Esophagus (tissue), 2 donors: ENCODE measurements around the gene ZFX. TPM values are rescaled to one million over a fixed set of nuclear protein-coding genes. Genes with fewer than 3 reads are reported as not detected.

Experiments
- H3K27ac ChIP-seq, 2 donors: one replicate each; pipeline ENCODE4 v1.5.1; 2013; ENCODE audit warnings: low read depth in 2 of 2, mild to moderate bottlenecking in 2 of 2, inconsistent platforms in 1 of 2, low read length in 1 of 2, moderate library complexity in 1 of 2
- H3K27me3 ChIP-seq, 2 donors: one replicate each; pipeline ENCODE4 v1.6.1; 2013; ENCODE audit warnings: low read length in 2 of 2, control low read depth in 1 of 2, mild to moderate bottlenecking in 1 of 2; ENCODE audit not compliant: insufficient read depth in 2 of 2, control insufficient read depth in 1 of 2
- H3K36me3 ChIP-seq, 2 donors: one replicate each; pipeline ENCODE4 v1.6.1; 2013; ENCODE audit warnings: low read length in 1 of 2; ENCODE audit not compliant: control insufficient read depth in 2 of 2, insufficient read depth in 2 of 2
- H3K4me1 ChIP-seq, 2 donors: one replicate each; pipeline ENCODE4 v1.6.1; 2013; ENCODE audit warnings: low read length in 1 of 2; ENCODE audit not compliant: control insufficient read depth in 2 of 2, insufficient read depth in 2 of 2
- H3K4me3 ChIP-seq, 2 donors: one replicate each; pipeline ENCODE4 v1.5.1; 2013; ENCODE audit warnings: low read length in 2 of 2, mild to moderate bottlenecking in 2 of 2, low read depth in 1 of 2, moderate library complexity in 1 of 2
- H3K9me3 ChIP-seq, 2 donors: one replicate each; pipeline ENCODE4 v1.6.1; 2013; ENCODE audit warnings: mild to moderate bottlenecking in 2 of 2, low read depth in 1 of 2, low read length in 1 of 2, moderate library complexity in 1 of 2; ENCODE audit not compliant: control insufficient read depth in 2 of 2, insufficient read depth in 1 of 2
- WGBS, 2 donors: extraction: QIAGEN DNeasy Blood & Tissue Kit; methylation state at CpG; one replicate each; pipeline ENCODE4 v1.1.7; 2013; 5-methylcytosine and 5-hydroxymethylcytosine counted together
- polyA plus RNA-seq, 2 donors: library from polyadenylated mRNA; stranded (reverse); fragments of 200-250 nt; gene quantifications; one replicate each; pipeline ENCODE4 v1.2.3, GENCODE V29; 2013
- donor health status: healthy with polysubstance abuse.
- donor health status: Bipolar disorder and iron deficiency.

The ZFX gene
- polyA plus RNA-seq, 2 donors, result 4.0 to 5.2 TPM

DNA sequence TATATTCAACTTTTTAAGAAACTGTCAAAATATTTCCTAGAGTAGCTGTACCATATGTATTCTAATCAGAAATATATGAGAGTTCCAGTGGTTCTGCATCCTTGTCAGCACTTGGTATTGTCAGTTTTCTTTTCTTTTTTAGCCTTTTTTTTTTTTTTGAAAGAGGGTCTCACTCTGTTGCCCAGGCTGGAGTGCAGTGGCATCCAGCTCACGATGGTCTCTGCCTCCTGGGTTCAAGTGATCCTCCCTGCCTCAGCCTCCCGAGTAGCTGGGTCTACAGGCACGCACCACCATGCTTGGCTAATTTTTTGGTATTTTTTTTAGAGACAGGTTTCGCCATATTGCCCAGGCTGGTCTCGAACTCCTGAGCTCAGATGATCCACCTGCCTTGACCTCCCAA lies 79.1 kb downstream of the ZFX start:
- WGBS, 2 donors, result 86 to 96% methylated on average over 5 of the region's 5 CpGs
- no peaks in the 10 kb centered on the region for H3K4me1 ChIP-seq

DNA sequence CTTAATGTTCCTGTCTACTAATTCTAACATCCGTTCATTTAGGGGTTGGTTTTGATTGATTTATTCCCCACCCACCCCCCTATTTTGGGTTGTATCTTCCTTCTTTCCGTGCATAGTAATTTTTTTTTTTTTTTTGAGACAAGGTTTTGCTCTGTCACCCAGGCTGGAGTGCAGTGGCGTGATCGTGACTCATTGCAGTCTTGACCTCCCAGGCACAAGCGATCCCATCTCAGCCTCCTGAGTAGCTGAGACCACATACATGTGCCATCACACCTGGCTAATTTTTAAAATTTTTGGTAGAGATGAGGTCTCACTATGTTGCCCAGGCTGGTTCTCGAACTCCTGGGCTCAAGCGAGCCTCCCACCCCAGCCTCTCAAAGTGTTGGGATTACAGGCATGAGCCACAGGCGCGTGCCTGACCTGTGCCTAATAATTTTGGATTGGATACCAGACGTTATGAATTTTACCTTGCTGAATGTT lies 79.9 kb downstream of the ZFX start:
- H3K27me3 ChIP-seq, result peaks cover 0 to 4% of the 10 kb centered on the region in 2 donors
- H3K4me1 ChIP-seq, result no peaks in the 10 kb centered on the region
- WGBS, 2 donors, result 76 to 81% methylated on average over 10 of the region's 10 CpGs
- no peaks in the 10 kb centered on the region for H3K9me3 ChIP-seq
- H3K36me3 ChIP-seq, result no peaks in the 10 kb centered on the region
- no peak overlapping the region for H3K27ac ChIP-seq
- no peak overlapping the region for H3K4me3 ChIP-seq

More for the DNA sequence above, 79.1 kb downstream of the ZFX start:
- H3K9me3 ChIP-seq, result no peaks in the 10 kb centered on the region
- H3K27me3 ChIP-seq, result peaks cover 0 to 4% of the 10 kb centered on the region in 2 donors
- no peaks in the 10 kb centered on the region for H3K36me3 ChIP-seq
- no peak overlapping the region for H3K27ac ChIP-seq
- no peak overlapping the region for H3K4me3 ChIP-seq

DNA sequence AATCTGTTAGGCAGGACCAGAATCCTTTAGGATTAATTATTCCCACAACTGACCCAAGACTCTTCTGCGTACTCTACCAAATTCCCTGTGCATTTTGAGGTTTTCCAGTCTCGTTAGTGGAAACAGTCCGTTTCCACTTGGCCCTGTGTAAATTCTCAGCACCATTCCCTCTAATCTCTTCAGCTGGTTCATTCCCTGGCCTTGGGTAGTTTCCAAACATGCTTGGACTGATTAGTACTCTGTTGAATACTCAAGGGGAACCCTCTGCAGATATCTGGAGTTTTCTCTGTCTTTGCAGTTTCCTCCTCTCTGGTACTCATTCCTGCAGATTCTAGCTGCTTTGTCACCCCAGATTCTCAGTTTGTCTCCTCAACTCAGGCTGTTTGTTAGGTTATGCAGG lies 80.4 kb downstream of the ZFX start:
- Histone ChIP-seq H3K27ac (no peak overlapping the region), H3K4me1 (no peaks in the 10 kb centered on the region)
- 72 to 73% methylated on average over 3 of the region's 3 CpGs for WGBS, 2 donors

DNA sequence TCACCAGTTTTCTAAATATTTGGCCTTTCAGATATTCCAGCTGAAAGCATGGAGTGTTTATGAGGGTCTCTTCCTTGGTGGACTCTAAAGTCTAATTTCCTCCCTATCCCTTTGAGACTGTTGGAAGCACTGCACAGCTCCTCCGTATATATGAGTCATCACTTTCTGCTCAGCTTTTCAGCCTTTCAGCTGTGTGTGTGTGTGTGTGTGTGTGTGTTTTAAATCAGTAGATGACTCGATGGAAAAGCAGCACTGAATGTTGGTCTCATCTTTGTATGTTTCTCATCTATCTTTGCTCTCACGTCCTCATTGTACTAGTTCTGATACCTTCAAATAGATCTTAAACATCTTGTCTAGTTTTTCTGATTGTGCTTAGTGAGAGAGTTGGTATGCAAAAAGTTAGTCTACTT lies 81.6 kb downstream of the ZFX start:
- no peaks in the 10 kb centered on the region for H3K36me3 ChIP-seq
- no peaks in the 10 kb centered on the region for H3K9me3 ChIP-seq
- H3K4me1 ChIP-seq, result no peaks in the 10 kb centered on the region
- no peak overlapping the region for H3K4me3 ChIP-seq
- H3K27ac ChIP-seq, result no peak overlapping the region
- peaks cover 0 to 4% of the 10 kb centered on the region in 2 donors for H3K27me3 ChIP-seq
- WGBS, 2 donors, result 5 to 21% methylated on average over 3 of the region's 3 CpGs

More for the DNA sequence above, 80.4 kb downstream of the ZFX start:
- peaks cover 0 to 4% of the 10 kb centered on the region in 2 donors for H3K27me3 ChIP-seq
- H3K36me3 ChIP-seq, result no peaks in the 10 kb centered on the region
- no peaks in the 10 kb centered on the region for H3K9me3 ChIP-seq
- no peak overlapping the region for H3K4me3 ChIP-seq

DNA sequence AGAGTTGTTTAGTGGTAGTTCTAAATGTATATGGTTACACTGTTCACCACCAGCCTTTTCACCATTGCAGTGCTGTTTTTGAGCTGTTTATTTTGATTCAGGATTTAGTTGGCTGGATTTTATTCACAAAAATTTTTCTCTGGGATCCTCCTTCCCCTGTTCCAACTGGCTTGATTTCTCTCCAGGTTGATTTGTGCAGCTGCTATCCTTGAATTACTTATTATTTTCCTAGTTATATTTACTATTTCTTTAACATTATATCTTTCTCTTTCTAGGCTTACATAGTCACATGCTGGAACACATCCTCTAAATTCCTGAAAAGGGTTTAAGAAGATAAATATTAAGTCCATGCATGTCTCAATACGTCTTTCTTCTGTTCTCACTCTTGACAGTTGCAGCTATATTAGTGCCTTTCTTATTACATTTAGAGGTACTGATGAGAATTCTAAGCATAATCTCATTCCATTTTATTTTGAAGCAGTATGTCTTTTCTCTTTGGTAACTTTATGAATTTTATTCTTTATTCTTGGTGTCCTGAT lies 82.2 kb downstream of the ZFX start:
- Histone ChIP-seq H3K9me3 (no peaks in the 10 kb centered on the region), H3K27ac (no peak overlapping the region), H3K4me3 (no peak overlapping the region), H3K4me1 (no peaks in the 10 kb centered on the region), H3K36me3 (no peaks in the 10 kb centered on the region), H3K27me3 (peaks cover 0 to 4% of the 10 kb centered on the region in 2 donors)
- 35 to 38% methylated on average over 1 of the region's 1 CpG for WGBS, 2 donors

DNA sequence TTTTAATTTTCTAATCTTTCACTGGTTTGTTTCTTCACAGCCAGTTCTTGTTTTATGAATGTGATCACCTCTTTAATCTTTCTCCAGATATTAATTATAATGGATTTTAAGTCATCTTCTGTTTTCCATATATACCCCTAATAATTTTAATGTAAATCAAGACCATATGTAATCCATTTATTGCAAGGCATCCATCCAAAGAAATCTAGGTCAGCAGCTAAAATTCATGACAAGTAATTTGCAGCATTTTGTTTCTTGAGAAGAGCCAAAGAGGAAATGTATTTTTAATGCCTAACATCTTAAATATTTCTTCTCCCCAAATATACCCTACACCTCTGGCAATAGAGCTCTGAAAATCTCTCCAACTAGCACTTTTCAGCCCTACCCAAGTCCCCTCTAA lies 83.3 kb downstream of the ZFX start:
- no peaks in the 10 kb centered on the region for H3K9me3 ChIP-seq
- H3K27me3 ChIP-seq, result peaks cover 0 to 4% of the 10 kb centered on the region in 2 donors
- no peak overlapping the region for H3K27ac ChIP-seq

DNA sequence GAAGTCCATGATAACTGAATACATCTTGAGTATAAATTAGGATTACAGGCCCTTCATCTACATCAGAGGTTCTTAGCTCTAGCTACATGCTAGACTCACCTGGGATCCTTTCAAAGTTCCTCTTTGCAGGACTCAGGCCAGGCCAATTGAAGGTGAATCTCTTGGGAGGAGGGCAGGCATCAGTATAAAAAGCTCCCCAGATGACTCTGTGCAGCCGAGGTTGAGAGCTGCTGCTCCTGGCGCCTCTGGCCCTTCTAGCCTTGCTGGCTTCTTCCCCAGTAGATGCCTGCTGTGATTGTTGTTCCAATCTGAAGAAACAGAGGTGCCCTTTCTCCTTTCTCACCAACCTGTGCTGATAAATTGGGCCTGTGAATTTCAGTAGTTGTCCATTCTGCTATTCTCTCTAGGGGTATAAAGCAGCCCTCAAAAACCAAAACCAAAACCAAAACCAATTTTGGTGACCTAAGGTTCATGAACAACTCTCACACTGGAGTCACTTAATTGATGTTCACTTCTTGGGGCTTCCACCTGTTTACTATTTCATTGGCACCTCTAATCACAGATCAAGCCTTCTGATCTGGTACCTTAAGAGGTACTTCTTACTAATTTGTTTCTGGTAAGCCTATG lies 85.7 kb downstream of the ZFX start:
- no peaks in the 10 kb centered on the region for H3K9me3 ChIP-seq
- whole genome bisulfite sequencing, 2 donors, result 64 to 68% methylated on average over 2 of the region's 2 CpGs
- H3K4me3 ChIP-seq, result no peak overlapping the region
- no peaks in the 10 kb centered on the region for H3K4me1 ChIP-seq
- no peaks in the 10 kb centered on the region for H3K36me3 ChIP-seq
- no peak overlapping the region for H3K27ac ChIP-seq
- peaks cover 0 to 4% of the 10 kb centered on the region in 2 donors for H3K27me3 ChIP-seq

More for the DNA sequence above, 83.3 kb downstream of the ZFX start:
- no peaks in the 10 kb centered on the region for H3K4me1 ChIP-seq
- H3K4me3 ChIP-seq, result no peak overlapping the region
- no peaks in the 10 kb centered on the region for H3K36me3 ChIP-seq

DNA sequence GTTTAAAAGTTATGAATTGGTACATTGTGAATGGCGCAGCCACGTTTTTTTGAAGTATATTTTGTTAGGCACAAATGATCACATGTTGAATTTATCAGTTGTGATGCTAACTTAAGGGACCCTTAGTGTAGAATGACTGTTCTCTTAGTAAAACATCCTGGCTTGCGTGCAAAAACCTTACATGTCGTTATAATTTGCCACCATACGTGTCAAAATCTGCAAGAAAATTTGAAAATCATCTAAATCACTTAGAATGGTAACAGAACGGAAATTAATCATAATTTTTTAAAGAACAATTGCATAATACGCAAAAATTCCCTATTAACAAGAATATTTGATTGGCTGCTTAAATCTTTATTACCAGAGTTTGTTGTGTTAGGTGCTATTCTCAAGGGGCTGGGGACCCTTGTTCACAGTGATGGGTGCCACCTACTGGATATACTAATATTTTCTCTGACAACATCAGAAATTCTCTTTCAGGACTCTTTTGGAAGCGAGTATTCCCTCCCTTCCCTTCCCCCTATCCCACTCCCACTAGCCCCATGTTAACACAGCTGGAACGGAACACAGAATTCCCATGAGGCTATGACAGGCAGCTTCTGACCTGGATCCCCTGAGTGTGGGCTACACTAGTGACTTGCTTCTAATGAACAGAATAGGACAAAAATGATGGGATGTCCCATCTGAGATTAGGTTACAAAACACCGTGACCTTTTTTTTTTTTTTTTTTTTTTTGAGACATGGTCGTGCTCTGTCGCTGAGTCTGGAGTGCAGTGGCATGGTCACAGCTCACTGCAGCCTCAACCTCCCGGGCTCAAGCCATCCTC lies 92.5 kb downstream of the ZFX start:
- H3K4me3 ChIP-seq, result no peak overlapping the region
- peaks cover 0 to 5% of the 10 kb centered on the region in 2 donors for H3K4me1 ChIP-seq
- H3K27me3 ChIP-seq, result no peaks in the 10 kb centered on the region
- H3K36me3 ChIP-seq, result no peaks in the 10 kb centered on the region
- no peak overlapping the region for H3K27ac ChIP-seq
- WGBS, 2 donors, result 46 to 65% methylated on average over 12 to 13 of the region's 13 CpGs
- no peaks in the 10 kb centered on the region for H3K9me3 ChIP-seq

DNA sequence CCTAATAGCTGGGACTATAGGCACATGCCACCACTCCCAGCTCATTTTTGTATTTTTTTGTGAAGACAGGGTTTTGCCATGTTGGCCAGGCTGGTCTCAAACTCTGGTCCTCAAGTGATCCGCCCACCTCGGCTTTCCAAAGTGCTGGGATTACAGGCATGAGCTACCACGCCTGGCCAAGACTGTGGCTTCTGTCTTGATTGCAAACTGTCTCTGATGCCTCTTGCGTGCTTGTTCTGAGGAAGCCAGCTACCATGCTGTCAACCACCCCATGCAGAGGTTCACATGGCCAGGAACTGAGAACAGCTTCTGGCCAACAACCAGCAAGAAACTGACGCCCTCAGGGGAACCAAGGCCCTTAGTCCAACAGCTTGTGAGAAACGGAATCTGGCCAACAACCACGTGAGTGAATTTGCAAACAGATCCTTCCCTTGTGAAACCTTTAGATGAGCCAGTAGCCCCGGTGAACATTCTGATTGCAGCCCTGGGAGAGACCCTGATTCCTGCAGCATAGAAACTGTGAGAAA lies 93.2 kb downstream of the ZFX start:
- no peaks in the 10 kb centered on the region for H3K27me3 ChIP-seq
- H3K4me3 ChIP-seq, result no peak overlapping the region
- H3K4me1 ChIP-seq, result peaks cover 0 to 5% of the 10 kb centered on the region in 2 donors
- 22 to 29% methylated on average over 8 of the region's 8 CpGs for WGBS, 2 donors
- H3K27ac ChIP-seq, result no peak overlapping the region
- no peaks in the 10 kb centered on the region for H3K36me3 ChIP-seq
- H3K9me3 ChIP-seq, result no peaks in the 10 kb centered on the region
